Activated naive CD4-positive, alpha-beta T cell treated with anti-CD3 and anti-CD28 coated beads, Interleukin-2, amount 10 ng/mL, durations not matched to agents 7 days and 5 days (primary cell): ENCODE results near the gene BRINP2.

Experiments used
- CTCF ChIA-PET: fragments of 350-600 bp; sonication (Branson Sonifier 250); formaldehyde crosslinking; loops from one replicate; lab custom pipeline; 2021; ENCODE audit warnings: antibody characterized with exemption; lab: Charles Lee
- DNase-seq: peaks from one replicate; pipeline ENCODE4 v3.0.0-alpha.2; 2020
- H3K27ac Mint-ChIP-seq: one replicate; pipeline ENCODE4 v1.8.0; 2021; ENCODE audit warnings: mild to moderate bottlenecking, moderate library complexity, mixed read lengths
- H3K27me3 Mint-ChIP-seq: one replicate; pipeline ENCODE4 v1.8.0; 2021; ENCODE audit warnings: mild to moderate bottlenecking, mixed read lengths
- H3K36me3 Mint-ChIP-seq: one replicate; pipeline ENCODE4 v1.8.0; 2021; ENCODE audit warnings: mixed read lengths
- H3K4me1 Mint-ChIP-seq: one replicate; pipeline ENCODE4 v1.8.0; 2021; ENCODE audit warnings: mixed read lengths
- H3K4me3 Mint-ChIP-seq: one replicate; pipeline ENCODE4 v1.8.0; 2021; ENCODE audit warnings: mild to moderate bottlenecking, moderate library complexity, mixed read lengths
- H3K9me3 Mint-ChIP-seq: one replicate; pipeline ENCODE4 v1.8.0; 2021; ENCODE audit warnings: mixed read lengths

Gene BRINP2

GRCh38 chr1:177252877-177253276, 82.1 kb downstream of the BRINP2 start:
- DNase-seq = no peak
- no peaks in the 10 kb centered on the region for H3K4me1 Mint-ChIP-seq
- no peaks in the 10 kb centered on the region for H3K9me3 Mint-ChIP-seq
- CTCF ChIA-PET = interaction anchor here (1.4 kb wide), 1 partner anchor 71 kb away, joined by 3 read pairs; no protein-coding TSS in a partner anchor
- no peaks in the 10 kb centered on the region for H3K27me3 Mint-ChIP-seq
- no peak overlapping the region for H3K27ac Mint-ChIP-seq
- H3K4me3 Mint-ChIP-seq = no peak overlapping the region
- no peaks in the 10 kb centered on the region for H3K36me3 Mint-ChIP-seq

DNA sequence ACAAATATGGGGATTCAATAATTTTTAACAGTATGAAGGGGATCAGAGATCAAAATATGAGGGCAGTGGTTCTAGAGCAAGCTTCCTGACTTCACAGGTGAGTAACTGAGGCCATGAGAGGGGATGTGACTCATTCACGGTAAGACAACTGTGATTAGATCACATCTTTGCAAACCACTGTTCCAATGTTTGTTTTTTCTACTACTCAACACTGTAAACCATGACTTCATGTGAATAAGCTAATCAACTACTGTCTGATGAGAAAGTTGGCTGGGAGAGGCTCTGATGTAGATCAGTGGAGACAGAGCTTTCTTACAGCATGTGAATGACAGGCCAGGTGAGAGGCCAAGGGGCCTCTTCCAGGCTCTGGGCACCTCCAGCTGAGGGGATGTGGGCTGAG, 84.7 kb downstream of the BRINP2 start:
- CTCF ChIA-PET = interaction anchor here (1.6 kb wide), 1 partner anchor 691 kb away, joined by 4 read pairs; no protein-coding TSS in a partner anchor
- H3K27ac Mint-ChIP-seq = no peak overlapping the region
- no peaks in the 10 kb centered on the region for H3K36me3 Mint-ChIP-seq
- no peaks in the 10 kb centered on the region for H3K9me3 Mint-ChIP-seq
- no peaks in the 10 kb centered on the region for H3K27me3 Mint-ChIP-seq
- no peaks in the 10 kb centered on the region for H3K4me1 Mint-ChIP-seq
- no peak overlapping the region for H3K4me3 Mint-ChIP-seq
- DNase-seq = no peak

GRCh38 chr1:177256153-177257075, 85.7 kb downstream of the BRINP2 start:
- Mint-ChIP-seq H3K9me3 (no peaks in the 10 kb centered on the region), H3K36me3 (no peaks in the 10 kb centered on the region), H3K27me3 (no peaks in the 10 kb centered on the region), H3K4me3 (no peak overlapping the region), H3K4me1 (no peaks in the 10 kb centered on the region), H3K27ac (no peak overlapping the region)
- CTCF ChIA-PET = interaction anchor here (1.1 to 1.6 kb wide), 2 partner anchors 689 to 690 kb away, joined by 4 to 5 read pairs; no protein-coding TSS in a partner anchor
- DNase-seq = no peak

- CTCF ChIA-PET = interaction anchor here (1.1 kb wide), 1 partner anchor 689 kb away, joined by 5 read pairs; no protein-coding TSS in a partner anchor
- no peaks in the 10 kb centered on the region for H3K4me1 Mint-ChIP-seq
- no peaks in the 10 kb centered on the region for H3K36me3 Mint-ChIP-seq
- no peaks in the 10 kb centered on the region for H3K9me3 Mint-ChIP-seq
- no peak overlapping the region for H3K4me3 Mint-ChIP-seq
- no peak overlapping the region for H3K27ac Mint-ChIP-seq
- no peak for DNase-seq
- H3K27me3 Mint-ChIP-seq = no peaks in the 10 kb centered on the region
Observed at GRCh38 chr1:177257128-177257527, 86.4 kb downstream of the BRINP2 start.

GRCh38 chr1:177257576-177257975, 86.8 kb downstream of the BRINP2 start:
- DNase-seq = no peak
- CTCF ChIA-PET = interaction anchor here (1.1 kb wide), 1 partner anchor 688 kb away, joined by 5 read pairs; no protein-coding TSS in a partner anchor
- Mint-ChIP-seq H3K36me3 (no peaks in the 10 kb centered on the region), H3K27me3 (no peaks in the 10 kb centered on the region), H3K9me3 (no peaks in the 10 kb centered on the region), H3K27ac (no peak overlapping the region), H3K4me1 (no peaks in the 10 kb centered on the region), H3K4me3 (no peak overlapping the region)

GRCh38 chr1:177270863-177271262, 100.1 kb downstream of the BRINP2 start:
- no peak overlapping the region for H3K4me3 Mint-ChIP-seq
- H3K4me1 Mint-ChIP-seq = no peaks in the 10 kb centered on the region

DNA sequence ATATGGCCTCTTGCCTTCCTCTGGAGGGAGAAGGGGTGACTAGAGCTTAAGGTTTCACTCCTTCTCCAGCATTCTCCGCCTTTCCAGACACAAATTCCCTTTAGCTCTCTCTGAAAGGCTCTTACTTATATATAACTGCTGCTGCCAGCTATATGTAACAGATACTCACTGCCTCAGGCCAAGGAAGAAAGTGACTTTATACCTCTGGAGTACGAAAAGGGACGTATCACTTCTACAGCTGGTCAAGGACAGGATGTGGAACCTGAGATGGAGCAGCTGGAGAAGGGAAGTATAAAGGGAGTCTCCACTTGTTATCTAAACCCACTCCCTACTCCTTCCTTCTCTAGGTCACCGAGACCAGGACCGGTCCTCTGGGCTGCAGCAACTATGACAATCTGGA, 102.4 kb downstream of the BRINP2 start:
- no peak overlapping the region for H3K27ac Mint-ChIP-seq
- no peak overlapping the region for H3K4me3 Mint-ChIP-seq
- H3K9me3 Mint-ChIP-seq = no peaks in the 10 kb centered on the region
- no peaks in the 10 kb centered on the region for H3K4me1 Mint-ChIP-seq
- CTCF ChIA-PET = no interaction called here
- no peak for DNase-seq
- H3K36me3 Mint-ChIP-seq = no peaks in the 10 kb centered on the region
- no peaks in the 10 kb centered on the region for H3K27me3 Mint-ChIP-seq

More at GRCh38 chr1:177270863-177271262, 100.1 kb downstream of the BRINP2 start:
- H3K27ac Mint-ChIP-seq = no peak overlapping the region
- CTCF ChIA-PET = no interaction called here
- H3K27me3 Mint-ChIP-seq = no peaks in the 10 kb centered on the region
- no peaks in the 10 kb centered on the region for H3K36me3 Mint-ChIP-seq
- H3K9me3 Mint-ChIP-seq = peaks cover 2% of the 10 kb centered on the region
- no peak for DNase-seq

GRCh38 chr1:177274687-177275211, 104.0 kb downstream of the BRINP2 start:
- Mint-ChIP-seq H3K27me3 (no peaks in the 10 kb centered on the region), H3K36me3 (no peaks in the 10 kb centered on the region), H3K4me3 (no peak overlapping the region), H3K9me3 (no peaks in the 10 kb centered on the region), H3K27ac (no peak overlapping the region), H3K4me1 (no peaks in the 10 kb centered on the region)
- CTCF ChIA-PET = no interaction called here
- DNase-seq = no peak

DNA sequence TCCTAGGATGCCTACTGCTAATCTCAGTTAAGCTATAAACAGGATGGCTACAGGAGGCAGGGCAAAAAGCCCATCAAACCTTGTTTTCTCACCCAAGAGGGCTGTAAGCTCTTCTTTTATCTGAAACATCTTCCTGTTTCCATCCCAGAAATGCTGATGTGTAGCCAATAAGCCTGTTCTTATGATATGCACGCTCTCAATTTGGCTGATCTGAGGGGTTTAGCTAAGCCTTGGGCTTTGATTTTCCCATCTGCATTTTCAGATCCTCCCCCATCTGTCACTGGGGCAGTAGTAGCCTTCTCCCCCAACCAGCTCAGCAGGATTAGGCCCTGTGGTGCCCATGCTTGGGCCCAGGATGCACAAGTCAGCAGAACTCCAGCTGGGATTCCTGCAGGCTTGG, 105.0 kb downstream of the BRINP2 start:
- Mint-ChIP-seq H3K27me3 (no peaks in the 10 kb centered on the region), H3K27ac (no peak overlapping the region), H3K9me3 (peaks cover 1% of the 10 kb centered on the region), H3K4me3 (no peak overlapping the region), H3K36me3 (no peaks in the 10 kb centered on the region), H3K4me1 (no peaks in the 10 kb centered on the region)
- CTCF ChIA-PET = no interaction called here
- no peak for DNase-seq

- H3K9me3 Mint-ChIP-seq = peaks cover 7% of the 10 kb centered on the region
- no peaks in the 10 kb centered on the region for H3K36me3 Mint-ChIP-seq
- H3K4me1 Mint-ChIP-seq = no peaks in the 10 kb centered on the region
- no peak overlapping the region for H3K27ac Mint-ChIP-seq
- DNase-seq = no peak
- H3K4me3 Mint-ChIP-seq = no peak overlapping the region
- CTCF ChIA-PET = no interaction called here
- H3K27me3 Mint-ChIP-seq = no peaks in the 10 kb centered on the region
Observed at GRCh38 chr1:177278626-177279390, 108.0 kb downstream of the BRINP2 start.

DNA sequence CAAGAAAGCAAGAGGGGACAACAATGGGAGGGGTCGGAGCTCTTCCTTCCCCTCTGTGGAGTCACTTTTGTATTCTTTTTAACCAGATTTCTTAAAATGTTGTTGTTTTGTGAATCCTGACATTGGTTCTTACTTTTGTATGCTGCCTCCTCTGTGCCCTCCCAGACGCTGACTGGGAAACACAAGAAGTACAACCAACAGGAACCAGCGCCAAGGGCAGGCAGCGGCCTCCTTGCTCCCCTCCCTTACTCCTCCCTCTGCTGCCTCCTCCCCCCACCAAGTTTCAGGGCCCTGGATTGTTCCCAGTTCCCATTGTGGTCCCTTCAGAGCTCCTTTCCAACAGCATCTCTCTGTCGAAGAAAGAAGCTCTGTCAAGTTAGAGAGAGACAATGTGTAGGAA, 111.1 kb downstream of the BRINP2 start:
- no peaks in the 10 kb centered on the region for H3K36me3 Mint-ChIP-seq
- H3K4me1 Mint-ChIP-seq = no peaks in the 10 kb centered on the region
- DNase-seq = no peak
- H3K27ac Mint-ChIP-seq = no peak overlapping the region
- H3K27me3 Mint-ChIP-seq = no peaks in the 10 kb centered on the region
- CTCF ChIA-PET = no interaction called here
- peaks cover 7% of the 10 kb centered on the region for H3K9me3 Mint-ChIP-seq
- no peak overlapping the region for H3K4me3 Mint-ChIP-seq

GRCh38 chr1:177282976-177283375, 112.2 kb downstream of the BRINP2 start:
- Mint-ChIP-seq H3K36me3 (no peaks in the 10 kb centered on the region), H3K27ac (no peak overlapping the region), H3K9me3 (peaks cover 7% of the 10 kb centered on the region), H3K4me3 (no peak overlapping the region), H3K4me1 (no peaks in the 10 kb centered on the region), H3K27me3 (no peaks in the 10 kb centered on the region)
- DNase-seq = no peak
- CTCF ChIA-PET = no interaction called here

DNA sequence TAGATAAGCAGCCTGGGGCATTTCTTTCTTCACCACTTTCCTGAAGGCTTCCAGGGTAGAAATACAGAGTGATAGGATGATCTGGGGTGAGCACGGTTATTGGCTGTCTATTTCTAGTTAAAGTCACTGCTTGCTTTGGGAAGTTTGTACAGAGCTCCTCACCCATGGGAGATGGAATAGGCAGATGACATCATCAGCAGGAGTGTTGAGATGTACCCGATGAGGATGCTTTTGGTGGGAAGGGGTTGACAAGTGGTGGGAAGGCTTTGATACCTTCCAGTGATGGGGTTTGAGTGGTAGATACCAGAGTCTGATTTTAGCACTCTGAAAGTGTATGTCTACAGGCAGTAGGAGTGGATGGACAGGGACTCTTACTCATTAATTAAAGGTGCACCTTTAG, 112.6 kb downstream of the BRINP2 start:
- Mint-ChIP-seq H3K4me3 (no peak overlapping the region), H3K27me3 (no peaks in the 10 kb centered on the region), H3K27ac (no peak overlapping the region), H3K36me3 (no peaks in the 10 kb centered on the region), H3K4me1 (no peaks in the 10 kb centered on the region), H3K9me3 (peaks cover 7% of the 10 kb centered on the region)
- DNase-seq = no peak
- CTCF ChIA-PET = no interaction called here

GRCh38 chr1:177286396-177286795, 115.6 kb downstream of the BRINP2 start:
- H3K27me3 Mint-ChIP-seq = no peaks in the 10 kb centered on the region
- DNase-seq = no peak
- no peak overlapping the region for H3K4me3 Mint-ChIP-seq
- H3K27ac Mint-ChIP-seq = no peak overlapping the region
- no peaks in the 10 kb centered on the region for H3K36me3 Mint-ChIP-seq
- H3K9me3 Mint-ChIP-seq = peaks cover 4% of the 10 kb centered on the region
- no peaks in the 10 kb centered on the region for H3K4me1 Mint-ChIP-seq
- CTCF ChIA-PET = no interaction called here
